Liver (tissue), 9 donors: Measurements from ENCODE around the gene SMG7. TPM values are rescaled to one million over a fixed set of nuclear protein-coding genes. Genes with fewer than 3 reads are reported as not detected.

Experiments
- DNase-seq: peaks from one replicate; pipeline ENCODE4 v3.0.0-alpha.2; 2017; ENCODE audit warnings: low spot score
- H3K27ac ChIP-seq, 2 donors: one replicate each; pipeline ENCODE4 v1.7.0; 2013; ENCODE audit warnings: inconsistent platforms in 2 of 2, low read length in 2 of 2, control low read depth in 1 of 2, low read depth in 1 of 2, mild to moderate bottlenecking in 1 of 2
- H3K27me3 ChIP-seq, 4 donors: one replicate each; pipeline versions ENCODE4 v1.6.1 to v1.7.0; 2013; ENCODE audit warnings: low read length in 3 of 4, inconsistent platforms in 1 of 4, mild to moderate bottlenecking in 1 of 4, moderate library complexity in 1 of 4; ENCODE audit not compliant: control insufficient read depth in 4 of 4, insufficient read depth in 4 of 4
- H3K36me3 ChIP-seq, 4 donors: one replicate each; pipeline versions ENCODE4 v1.6.1 to v1.7.0; 2013; ENCODE audit warnings: low read length in 3 of 4, mild to moderate bottlenecking in 3 of 4, low read depth in 1 of 4, moderate library complexity in 1 of 4; ENCODE audit not compliant: control insufficient read depth in 4 of 4, insufficient read depth in 3 of 4
- H3K4me1 ChIP-seq, 4 donors: one replicate each; pipeline versions ENCODE4 v1.6.1 to v1.7.0; 2013; ENCODE audit warnings: low read length in 3 of 4, mild to moderate bottlenecking in 3 of 4, moderate library complexity in 1 of 4; ENCODE audit not compliant: control insufficient read depth in 4 of 4, insufficient read depth in 4 of 4
- H3K4me3 ChIP-seq, 3 donors: one replicate each; pipeline versions ENCODE4 v1.6.1 to v1.7.0; 2013; ENCODE audit warnings: low read length in 3 of 3, control low read depth in 1 of 3, low read depth in 1 of 3, mild to moderate bottlenecking in 1 of 3
- H3K9ac ChIP-seq, 2 donors: one replicate each; pipeline ENCODE4 v1.7.0; 2013; ENCODE audit warnings: low read length in 2 of 2, mild to moderate bottlenecking in 2 of 2, moderate library complexity in 2 of 2, control low read depth in 1 of 2, low read depth in 1 of 2
- H3K9me3 ChIP-seq, 4 donors: one replicate each; pipeline versions ENCODE4 v1.6.1 to v1.7.0; 2013; ENCODE audit warnings: low read length in 3 of 4; ENCODE audit not compliant: control insufficient read depth in 4 of 4
- ATF3 ChIP-seq: IDR thresholded peaks from 2 replicates; pipeline ENCODE4 v1.6.1; 2016; ENCODE audit warnings: antibody characterized with exemption
- CTCF ChIP-seq: fragments of 150-350 bp; IDR thresholded peaks from 2 replicates; pipeline ENCODE4 v1.5.1; 2017; ENCODE audit warnings: improper control_type of control experiment, low read depth, low read length; ENCODE audit not compliant: missing input control
- EGR1 ChIP-seq, 2 donors: IDR thresholded peaks; 2 replicates each; pipeline ENCODE4 v1.6.1; 2016 to 2018; ENCODE audit warnings: antibody characterized with exemption in 2 of 2, low read depth in 2 of 2
- FOXA1 ChIP-seq: IDR thresholded peaks from 2 replicates; pipeline ENCODE4 v1.6.1; 2016; ENCODE audit warnings: antibody characterized with exemption
- FOXA2 ChIP-seq: IDR thresholded peaks from 2 replicates; pipeline ENCODE4 v1.6.1; 2016; ENCODE audit warnings: antibody characterized with exemption
- GABPA ChIP-seq, 2 donors: IDR thresholded peaks in 1 of 2; conservative IDR thresholded peaks in 1 of 2; 2 replicates each; pipeline ENCODE4 v1.6.1; 2016; ENCODE audit warnings: antibody characterized with exemption in 2 of 2, mild to moderate bottlenecking in 1 of 2, moderate library complexity in 1 of 2
- HNF4A ChIP-seq, 2 donors: conservative IDR thresholded peaks; 2 replicates each; pipeline ENCODE4 v1.6.1; 2016; ENCODE audit warnings: antibody characterized with exemption in 2 of 2, mild to moderate bottlenecking in 2 of 2
- HNF4G ChIP-seq: IDR thresholded peaks from 2 replicates; pipeline ENCODE4 v1.6.1; 2016; ENCODE audit warnings: antibody characterized with exemption
- JUND ChIP-seq, 2 donors: IDR thresholded peaks; 2 replicates each; pipeline ENCODE4 v1.6.1; 2016; ENCODE audit warnings: antibody characterized with exemption in 2 of 2
- MAX ChIP-seq: IDR thresholded peaks from 2 replicates; pipeline ENCODE4 v1.6.1; 2016; ENCODE audit warnings: antibody characterized with exemption
- NR2F2 ChIP-seq: IDR thresholded peaks from 2 replicates; pipeline ENCODE4 v1.6.1; 2016; ENCODE audit warnings: antibody characterized with exemption
- RAD21 ChIP-seq, 2 donors: IDR thresholded peaks; 2 replicates each; pipeline ENCODE4 v1.6.1; 2016; ENCODE audit warnings: antibody characterized with exemption in 2 of 2, mild to moderate bottlenecking in 2 of 2
- REST ChIP-seq: IDR thresholded peaks from 2 replicates; pipeline ENCODE4 v1.6.1; 2016; ENCODE audit warnings: antibody characterized with exemption, mild to moderate bottlenecking
- RXRA ChIP-seq, 2 donors: IDR thresholded peaks; 2 replicates each; pipeline ENCODE4 v1.6.1; 2017 to 2018; ENCODE audit warnings: antibody characterized with exemption in 2 of 2, mild to moderate bottlenecking in 1 of 2
- SP1 ChIP-seq: IDR thresholded peaks from 2 replicates; pipeline ENCODE4 v1.6.1; 2018; ENCODE audit warnings: antibody characterized with exemption, mild to moderate bottlenecking
- TAF1 ChIP-seq: conservative IDR thresholded peaks from 2 replicates; pipeline ENCODE4 v1.6.1; 2016; ENCODE audit warnings: antibody characterized with exemption, mild to moderate bottlenecking
- YY1 ChIP-seq: IDR thresholded peaks from 2 replicates; pipeline ENCODE4 v1.6.1; 2016; ENCODE audit warnings: antibody characterized with exemption, mild to moderate bottlenecking
- ZBTB33 ChIP-seq: IDR thresholded peaks from 2 replicates; pipeline ENCODE4 v1.6.1; 2016; ENCODE audit warnings: antibody characterized with exemption
- WGBS: extraction: QIAGEN DNeasy Blood & Tissue Kit; methylation state at CpG from one replicate; pipeline ENCODE4 v1.1.7; 2013; 5-methylcytosine and 5-hydroxymethylcytosine counted together
- polyA plus RNA-seq, 2 donors: library from polyadenylated mRNA; stranded (reverse) in 1 of 2; unstranded in 1 of 2; fragments of 200-250 nt in 1 of 2; fragments of >200 nt in 1 of 2; fragmentation: Nextera tagmentation in 1 of 2; extraction: Ambion mirVana in 1 of 2; gene quantifications; one replicate each; pipeline versions ENCODE4 v1.2.1 to v1.2.3, GENCODE V29; 2013 to 2015
- total RNA-seq, 2 donors: library from RNA; depleted of rRNA; stranded (reverse); fragments of >200 nt; gene quantifications; one replicate each; pipeline ENCODE4 v1.2.3, GENCODE V29; 2014
- donor health status: healthy.
- donor health status: healthy.
- donor health status: healthy.
- donor health status: healthy.
- donor health status: healthy.

Gene SMG7
- total and polyA plus RNA-seq, 4 donors = 9.5 to 28.7 (median 13.6) TPM

- no peaks in the 10 kb centered on the region for H3K4me1 ChIP-seq
- no peak overlapping the region for H3K27ac ChIP-seq
- H3K27me3 ChIP-seq = no peaks in the 10 kb centered on the region
- no peak for TF ChIP-seq FOXA2
- TF ChIP-seq SP1 = no peak
- TF ChIP-seq FOXA1 = no peak
- TF ChIP-seq NR2F2 = no peak
- no peak for TF ChIP-seq EGR1 (IDR thresholded peaks at IDR 0.05; ENCODE audit: low read depth in 2 of 2)
- no peak for TF ChIP-seq HNF4G
- TF ChIP-seq RAD21 (IDR thresholded peaks at IDR 0.05) = no peak
- H3K9ac ChIP-seq = no peak overlapping the region
- 55% methylated on average over 3 of the region's 3 CpGs for WGBS
- H3K36me3 ChIP-seq = peaks cover 8 to 64% (median 49%) of the 10 kb centered on the region in 4 donors
- no peaks in the 10 kb centered on the region for H3K9me3 ChIP-seq
- H3K4me3 ChIP-seq = no peak overlapping the region
- no peak for DNase-seq
These were observed 78.6 kb downstream of the SMG7 start for GRCh38 chr1:183550915-183551314.

- Histone ChIP-seq H3K36me3 (peaks cover 4 to 55% (median 39%) of the 10 kb centered on the region in 4 donors), H3K9ac (no peak overlapping the region), H3K4me1 (no peaks in the 10 kb centered on the region), H3K9me3 (no peaks in the 10 kb centered on the region), H3K4me3 (no peak overlapping the region), H3K27me3 (no peaks in the 10 kb centered on the region), H3K27ac (no peak overlapping the region)
- DNase-seq = no peak
- no peak for TF ChIP-seq REST
- no peak for TF ChIP-seq YY1
- no peak for TF ChIP-seq HNF4A (conservative IDR thresholded peaks at IDR 0.05)
- no peak for TF ChIP-seq FOXA2
- TF ChIP-seq NR2F2 = no peak
- no peak for TF ChIP-seq ATF3
- TF ChIP-seq SP1 = no peak
- TF ChIP-seq JUND (IDR thresholded peaks at IDR 0.05) = no peak
- no peak for TF ChIP-seq RXRA (IDR thresholded peaks at IDR 0.05)
- no peak for TF ChIP-seq EGR1 (IDR thresholded peaks at IDR 0.05; ENCODE audit: low read depth in 2 of 2)
- no peak for TF ChIP-seq RAD21 (IDR thresholded peaks at IDR 0.05)
- no peak for TF ChIP-seq ZBTB33
- no peak for TF ChIP-seq HNF4G
- no peak for TF ChIP-seq FOXA1
- TF ChIP-seq CTCF = no peak
- no peak for TF ChIP-seq MAX
- no peak for TF ChIP-seq GABPA (IDR thresholded peaks at IDR 0.05 in 1 of 2, conservative IDR thresholded peaks at IDR 0.05 in 1 of 2)
- TF ChIP-seq TAF1 = no peak
- WGBS = 83% methylated on average over 9 of the region's 9 CpGs
These were observed 79.6 kb downstream of the SMG7 start for GRCh38 chr1:183551924-183552323.
